Neural cell (in vitro differentiated cells): Measurements from ENCODE around the gene TUBB2A. TPM values are rescaled to one million over a fixed set of nuclear protein-coding genes. Genes with fewer than 3 reads are reported as not detected.

Experiments
- H2AFZ ChIP-seq: fragments of 200-600, 300-800 bp; sonication (generic), shearing (Covaris generic); 2 replicates; pipeline ENCODE4 v1.6.0; 2014; ENCODE audit warnings: low read depth, mild to moderate bottlenecking, antibody characterized with exemption, low read length, moderate library complexity
- H3F3A ChIP-seq: fragments of 200-600 bp; shearing (Covaris generic); 2 replicates; pipeline ENCODE4 v1.6.1; 2016; ENCODE audit warnings: mild to moderate bottlenecking, moderate library complexity, mixed read lengths, antibody characterized with exemption, low read length; ENCODE audit not compliant: insufficient read depth, poor library complexity, severe bottlenecking
- H3K27ac ChIP-seq: fragments of 200-600, 300-800 bp; sonication (generic), shearing (Covaris generic); 2 replicates; pipeline ENCODE4 v1.5.1; 2014; ENCODE audit warnings: mild to moderate bottlenecking, low read length, moderate library complexity
- H3K27me3 ChIP-seq: fragments of 300-800, 200-600 bp; sonication (generic), shearing (Covaris generic); 2 replicates; pipeline ENCODE4 v1.6.0; 2014; ENCODE audit warnings: mild to moderate bottlenecking, low read depth, low read length, moderate library complexity; ENCODE audit not compliant: insufficient read depth
- H3K36me3 ChIP-seq: fragments of 300-800, 200-600 bp; sonication (generic), shearing (Covaris generic); 2 replicates; pipeline ENCODE4 v1.5.1; 2014; ENCODE audit warnings: mild to moderate bottlenecking, antibody characterized with exemption, low read length, moderate library complexity; ENCODE audit not compliant: insufficient read depth
- H3K4me2 ChIP-seq: fragments of 300-800, 200-600 bp; sonication (generic), shearing (Covaris generic); 2 replicates; pipeline ENCODE4 v1.6.0; 2014; ENCODE audit warnings: mild to moderate bottlenecking, low read length
- H3K4me3 ChIP-seq: fragments of 300-800, 200-600 bp; sonication (generic), shearing (Covaris generic); 2 replicates; pipeline ENCODE4 v1.5.1; 2014; ENCODE audit warnings: mild to moderate bottlenecking, low read length, moderate library complexity
- H3K79me2 ChIP-seq: fragments of 200-600 bp; shearing (Covaris generic); replicated peaks from 2 replicates; pipeline ENCODE4 v1.6.0; 2014; ENCODE audit warnings: mild to moderate bottlenecking, low read length, moderate library complexity; ENCODE audit not compliant: insufficient read depth
- H3K9ac ChIP-seq: fragments of 300-800, 200-600 bp; sonication (generic), shearing (Covaris generic); 2 replicates; pipeline ENCODE4 v1.6.1; 2016; ENCODE audit warnings: mild to moderate bottlenecking, low read length, mixed read lengths
- H3K9me2 ChIP-seq: fragments of 200-600 bp; shearing (Covaris generic); 2 replicates; pipeline ENCODE4 v1.6.1; 2016; ENCODE audit warnings: mild to moderate bottlenecking, low read length, mixed read lengths; ENCODE audit not compliant: insufficient read depth
- H3K9me3 ChIP-seq: fragments of 200-600, 300-800 bp; sonication (generic), shearing (Covaris generic); 2 replicates; pipeline ENCODE4 v1.6.1; 2016; ENCODE audit warnings: mild to moderate bottlenecking, mixed run types, low read length, moderate library complexity, mixed read lengths
- H4K20me1 ChIP-seq: fragments of 200-600 bp; shearing (Covaris generic); 2 replicates; pipeline ENCODE4 v1.6.1; 2016; ENCODE audit warnings: mild to moderate bottlenecking, mixed run types; ENCODE audit not compliant: insufficient read depth
- CTCF ChIP-seq: fragments of 450-650 bp; IDR thresholded peaks from 2 replicates; pipeline ENCODE4 v1.5.1; 2014; ENCODE audit warnings: antibody characterized with exemption, mild to moderate bottlenecking, moderate library complexity; ENCODE audit not compliant: poor library complexity, severe bottlenecking
- EP300 ChIP-seq: fragments of 450-650 bp; conservative IDR thresholded peaks from 2 replicates; pipeline ENCODE4 v1.6.1; 2014; ENCODE audit warnings: antibody characterized with exemption, mild to moderate bottlenecking, moderate library complexity; ENCODE audit not compliant: poor library complexity, severe bottlenecking
- EZH2 ChIP-seq: fragments of 200-600, 300-800 bp; shearing (Covaris generic), sonication (generic); IDR thresholded peaks from 2 replicates; pipeline ENCODE4 v1.6.1; 2014; ENCODE audit warnings: antibody characterized with exemption, low read length, borderline replicate concordance, mild to moderate bottlenecking; ENCODE audit not compliant: insufficient read depth, poor library complexity, severe bottlenecking
- MXI1 ChIP-seq: fragments of 450-650 bp; conservative IDR thresholded peaks from 2 replicates; pipeline ENCODE4 v1.6.1; 2014; ENCODE audit warnings: antibody characterized with exemption, mild to moderate bottlenecking; ENCODE audit not compliant: poor library complexity, severe bottlenecking
- POLR2AphosphoS5 ChIP-seq: IDR thresholded peaks from 2 replicates; pipeline ENCODE4 v1.6.1; 2012
- REST ChIP-seq: IDR thresholded peaks from 2 replicates; pipeline ENCODE4 v1.6.1; 2012; ENCODE audit warnings: borderline replicate concordance
- SMC3 ChIP-seq: fragments of 450-650 bp; conservative IDR thresholded peaks from 2 replicates; pipeline ENCODE4 v1.6.1; 2014; ENCODE audit warnings: antibody characterized with exemption, mild to moderate bottlenecking, moderate library complexity; ENCODE audit not compliant: poor library complexity
- TAF1 ChIP-seq: IDR thresholded peaks from 2 replicates; pipeline ENCODE4 v1.6.1; 2012; ENCODE audit warnings: low read depth
- polyA plus RNA-seq: library from polyadenylated mRNA; depleted of rRNA; stranded (reverse); fragments of >200 nt; gene quantifications from 2 replicates; pipeline ENCODE4 v1.2.3, GENCODE V29; 2014

TUBB2A gene
- polyA plus RNA-seq, 1 donor from 2014 or later, result 1,088 TPM

GRCh38 chr6:3108746-3109414 is 48.5 kb downstream of the TUBB2A start:
- no peak overlapping the region for H2AFZ ChIP-seq
- no peaks in the 10 kb centered on the region for H3K27me3 ChIP-seq
- no peaks in the 10 kb centered on the region for H3K79me2 ChIP-seq
- TF ChIP-seq EP300, result no peak
- no peak for TF ChIP-seq CTCF
- TF ChIP-seq TAF1, result no peak
- no peak for TF ChIP-seq SMC3
- no peak for TF ChIP-seq EZH2
- TF ChIP-seq MXI1, result no peak
- no peak for TF ChIP-seq REST
- no peak for TF ChIP-seq POLR2AphosphoS5
- H3K27ac ChIP-seq, result no peak overlapping the region
- H4K20me1 ChIP-seq, result no peaks in the 10 kb centered on the region
- H3K9ac ChIP-seq, result no peak overlapping the region
- H3K4me2 ChIP-seq, result no peak overlapping the region
- H3K4me3 ChIP-seq, result no peak overlapping the region
- no peaks in the 10 kb centered on the region for H3F3A ChIP-seq
- no peaks in the 10 kb centered on the region for H3K9me3 ChIP-seq
- no peaks in the 10 kb centered on the region for H3K9me2 ChIP-seq
- H3K36me3 ChIP-seq, result no peaks in the 10 kb centered on the region

Other genes with a start within 250 kb of the TUBB2A start
- gene SERPINB6, start 186.0 kb downstream of the TUBB2A start, polyA plus RNA-seq, result 1.9 and 2.3 TPM in 2 replicates
- 33.2 and 47.7 TPM in 2 replicates for gene NQO2, start 157.7 kb downstream of the TUBB2A start, polyA plus RNA-seq
- gene RIPK1, start 89.0 kb downstream of the TUBB2A start, polyA plus RNA-seq, result 8.5 and 10.4 TPM in 2 replicates
- 74.9 and 85.8 TPM in 2 replicates for gene BPHL, start 38.8 kb downstream of the TUBB2A start, polyA plus RNA-seq
- gene TUBB2B, start 70.1 kb upstream of the TUBB2A start, polyA plus RNA-seq, result 3,172 and 3,711 TPM in 2 replicates
- 52.0 and 53.8 TPM in 2 replicates for gene PSMG4, start 101.4 kb upstream of the TUBB2A start, polyA plus RNA-seq